ENCODE data around the gene CSGALNACT2. TPM values are rescaled to one million over a fixed set of nuclear protein-coding genes. Genes with fewer than 3 reads are reported as not detected.

Gene CSGALNACT2
- total and polyA plus RNA-seq, 2 of the 13 experiments (the other 11 are each of a cell fraction or from before 2014, with no cell fraction given): 3.3 to 7.1 TPM

- no peaks in the 10 kb centered on the region for H3K36me3 ChIP-seq (replicated peaks in 1 of 2; ENCODE audit: control insufficient read depth in 1 of 2, insufficient read depth in 2 of 2, low read length in 2 of 2)
- H3K4me1 ChIP-seq (ENCODE audit: insufficient read depth, low read length): no peaks in the 10 kb centered on the region
- BruUV-seq (replicated peaks): no TSS peak
- ChIA-PET CTCF (ENCODE audit: low intra/inter-chr PET ratio, low total read pairs) (no interaction called here), POLR2A (no interaction called here)
- no peak overlapping the region for H3K4me2 ChIP-seq (ENCODE audit: low read depth, low read length)
- in situ Hi-C loops (cut with HindIII; ENCODE audit: extremely low pct_ligation_motif_present, low pct_unique_long_range_greater_than_20kb): no loop called here
- intact Hi-C loops (cut with micrococcal nuclease; ENCODE audit: unreplicated experiment): loop anchor here (5.0 kb wide), 1 partner anchor 262 kb away; no protein-coding TSS in a partner anchor
- H4K20me1 ChIP-seq (ENCODE audit: insufficient read depth, low read length): no peaks in the 10 kb centered on the region
- H2AFZ ChIP-seq (ENCODE audit: low read length): no peak overlapping the region
- no peak overlapping the region for H3K4me3 ChIP-seq (replicated peaks in 1 of 3; ENCODE audit: insufficient read depth in 1 of 3, low read depth in 2 of 3, low read length in 3 of 3)
- no peaks in the 10 kb centered on the region for H3K9me3 ChIP-seq (ENCODE audit: low read length)
- TF ChIP-seq ZNF430 (CRISPR knock-in tag; IDR thresholded peaks at IDR 0.05): no peak
- TF ChIP-seq SOX6 (IDR thresholded peaks at IDR 0.05): no peak
- no peak for TF ChIP-seq SOX6 (CRISPR knock-in tag; IDR thresholded peaks at IDR 0.05)
- no peak for TF ChIP-seq ELK4 (CRISPR knock-in tag; IDR thresholded peaks at IDR 0.05; ENCODE audit: borderline replicate concordance)
- TF ChIP-seq RAD51 (IDR thresholded peaks at IDR 0.05; ENCODE audit: borderline replicate concordance): no peak
- no peak for TF ChIP-seq ZNF3 (CRISPR knock-in tag; IDR thresholded peaks at IDR 0.05)
- no peak for TF ChIP-seq ZNF138 (CRISPR knock-in tag; IDR thresholded peaks at IDR 0.05; ENCODE audit: low read depth)
- no peak for TF ChIP-seq CENPT (CRISPR knock-in tag; IDR thresholded peaks at IDR 0.05; ENCODE audit: low read depth)
- TF ChIP-seq KDM3A (CRISPR knock-in tag; IDR thresholded peaks at IDR 0.05; ENCODE audit: low read depth): no peak
- no peak for TF ChIP-seq ZNF513 (CRISPR knock-in tag; conservative IDR thresholded peaks at IDR 0.05)
- no peak for TF ChIP-seq ZNF83 (CRISPR knock-in tag; IDR thresholded peaks at IDR 0.05; ENCODE audit: borderline replicate concordance)
- TF ChIP-seq ZNF446 (CRISPR knock-in tag; IDR thresholded peaks at IDR 0.05): no peak
- TF ChIP-seq ZSCAN29 (CRISPR knock-in tag; conservative IDR thresholded peaks at IDR 0.05): no peak
- TF ChIP-seq JUN (CRISPR knock-in tag; IDR thresholded peaks at IDR 0.05): no peak
- no peak for TF ChIP-seq ZBTB49 (CRISPR knock-in tag; IDR thresholded peaks at IDR 0.05; ENCODE audit: borderline replicate concordance)
- TF ChIP-seq MED1 (CRISPR knock-in tag; IDR thresholded peaks at IDR 0.05): no peak
- no peak for TF ChIP-seq TRIM24 (CRISPR knock-in tag; IDR thresholded peaks at IDR 0.05)
- no peak for TF ChIP-seq ZNF652 (CRISPR knock-in tag; IDR thresholded peaks at IDR 0.05; ENCODE audit: borderline replicate concordance, low read depth)
- no peak for TF ChIP-seq ESRRA (CRISPR knock-in tag; IDR thresholded peaks at IDR 0.05; ENCODE audit: low read depth)
- no peaks in the 10 kb centered on the region for H3K79me2 ChIP-seq (ENCODE audit: insufficient read depth, low read length)
- ATAC-seq (no peak), FAIRE-seq (no peak), DNase-seq (ENCODE audit: low spot score) (no peak)
- no peak overlapping the region for H3K27ac ChIP-seq (ENCODE audit: extremely low read length, insufficient read depth, low read length)
- WGBS (ENCODE audit: low lambda C conversion rate): no CpG with 5 or more reads among the region's 15 CpGs
- peaks cover 0 to 4% of the 10 kb centered on the region in 2 experiments; a peak in 3 of 5 replicates for H3K27me3 ChIP-seq (ENCODE audit: control insufficient read depth in 1 of 2, insufficient read depth in 2 of 2, low read length in 2 of 2)
- H3K9ac ChIP-seq (ENCODE audit: insufficient read depth, low read depth, low read length): no peak overlapping the region
These were observed 61.7 kb downstream of the CSGALNACT2 start for GRCh38 chr10:43199684-43200537.

Measured in HepG2 (cell line).